ENCODE data around the gene LIPH.
"Not testable (repeated sequence)": the region's sequence is repeated elsewhere in the genome, so short reads cannot be mapped to it uniquely, and the experiment has no call there.

LIPH gene

DNA sequence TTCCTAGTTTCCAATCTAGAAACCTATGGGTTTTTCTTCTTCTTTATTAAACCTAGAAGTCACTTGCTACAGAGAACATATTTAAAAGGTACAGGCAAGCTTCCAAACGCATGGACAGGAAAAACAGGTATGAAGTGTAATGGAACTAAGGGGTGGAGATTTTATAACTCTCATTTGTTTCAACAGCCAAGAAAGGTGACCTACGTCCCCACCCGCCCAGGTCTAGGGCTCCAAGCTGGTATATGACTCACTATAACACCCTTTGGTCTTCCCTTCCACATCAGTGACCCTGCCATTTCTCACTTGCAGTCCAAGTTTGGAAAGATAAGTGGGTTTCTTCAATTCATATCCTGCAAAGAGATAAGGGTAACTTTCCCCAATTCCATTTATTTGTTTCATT lies 6.0 kb upstream of the LIPH start:
- no peak overlapping the region for H3K27ac ChIP-seq (ENCODE audit: low read length)
- peak overlapping the region; percentile 76; the same call in 1 of the 2 replicates for H3K4me3 ChIP-seq (ENCODE audit: low read length)
- peak overlapping the region; percentile 33 for H2AFZ ChIP-seq (ENCODE audit: low read depth, low read length)
- peak overlapping the region; percentile 52 for H3K4me2 ChIP-seq (ENCODE audit: low read length)
- H3K9ac ChIP-seq (ENCODE audit: low read length): 0 out of 2 replicates have a peak overlapping the region, but pooled peaks have one; percentile 11
- peaks cover 7% of the 10 kb centered on the region for H3K4me1 ChIP-seq (ENCODE audit: low read length)
- no peaks in the 10 kb centered on the region for H3K27me3 ChIP-seq (ENCODE audit: low read depth, low read length)
- H3K36me3 ChIP-seq (replicated peaks; ENCODE audit: low read depth, low read length): no peaks in the 10 kb centered on the region
- no peaks in the 10 kb centered on the region for H4K20me1 ChIP-seq (ENCODE audit: insufficient read depth, low read length)
- no peaks in the 10 kb centered on the region for H3K9me3 ChIP-seq (ENCODE audit: insufficient read depth, low read length)
- TF ChIP-seq, protein P1, sequence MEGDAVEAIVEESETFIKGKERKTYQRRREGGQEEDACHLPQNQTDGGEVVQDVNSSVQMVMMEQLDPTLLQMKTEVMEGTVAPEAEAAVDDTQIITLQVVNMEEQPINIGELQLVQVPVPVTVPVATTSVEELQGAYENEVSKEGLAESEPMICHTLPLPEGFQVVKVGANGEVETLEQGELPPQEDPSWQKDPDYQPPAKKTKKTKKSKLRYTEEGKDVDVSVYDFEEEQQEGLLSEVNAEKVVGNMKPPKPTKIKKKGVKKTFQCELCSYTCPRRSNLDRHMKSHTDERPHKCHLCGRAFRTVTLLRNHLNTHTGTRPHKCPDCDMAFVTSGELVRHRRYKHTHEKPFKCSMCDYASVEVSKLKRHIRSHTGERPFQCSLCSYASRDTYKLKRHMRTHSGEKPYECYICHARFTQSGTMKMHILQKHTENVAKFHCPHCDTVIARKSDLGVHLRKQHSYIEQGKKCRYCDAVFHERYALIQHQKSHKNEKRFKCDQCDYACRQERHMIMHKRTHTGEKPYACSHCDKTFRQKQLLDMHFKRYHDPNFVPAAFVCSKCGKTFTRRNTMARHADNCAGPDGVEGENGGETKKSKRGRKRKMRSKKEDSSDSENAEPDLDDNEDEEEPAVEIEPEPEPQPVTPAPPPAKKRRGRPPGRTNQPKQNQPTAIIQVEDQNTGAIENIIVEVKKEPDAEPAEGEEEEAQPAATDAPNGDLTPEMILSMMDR (IDR thresholded peaks at IDR 0.05; ENCODE audit: low read depth, low read length): no peak
- H3K79me2 ChIP-seq (ENCODE audit: low read length): no peaks in the 10 kb centered on the region

DNA sequence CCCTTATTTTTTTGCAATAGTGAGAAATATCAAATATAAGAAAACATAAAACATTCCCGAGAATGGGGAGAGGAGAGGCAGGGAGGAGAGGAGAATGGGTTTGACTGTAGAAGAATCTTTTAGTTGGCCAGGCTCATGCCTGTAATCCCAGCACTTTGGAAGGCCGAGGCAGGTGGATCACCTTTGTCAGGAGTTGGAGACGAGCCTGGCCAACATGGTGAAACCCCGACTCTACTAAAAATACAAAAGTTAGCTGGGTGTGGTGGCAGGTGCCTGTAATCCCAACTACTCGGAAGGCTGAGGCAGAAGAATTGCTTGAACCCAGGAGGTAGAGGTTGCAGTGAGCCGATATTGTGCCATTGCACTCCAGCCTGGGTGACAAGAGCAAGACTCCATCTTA lies 4.3 kb upstream of the LIPH start:
- not testable (repeated sequence) for H3K36me3 ChIP-seq (replicated peaks; ENCODE audit: low read depth, low read length); H3K9me3 ChIP-seq (ENCODE audit: insufficient read depth, low read length); H3K4me3 ChIP-seq (ENCODE audit: low read length); H4K20me1 ChIP-seq (ENCODE audit: insufficient read depth, low read length); H3K27ac ChIP-seq (ENCODE audit: low read length); H2AFZ ChIP-seq (ENCODE audit: low read depth, low read length); H3K9ac ChIP-seq (ENCODE audit: low read length); H3K27me3 ChIP-seq (ENCODE audit: low read depth, low read length); H3K4me2 ChIP-seq (ENCODE audit: low read length); H3K79me2 ChIP-seq (ENCODE audit: low read length)
- peaks cover 15% of the 10 kb centered on the region for H3K4me1 ChIP-seq (ENCODE audit: low read length)

DNA sequence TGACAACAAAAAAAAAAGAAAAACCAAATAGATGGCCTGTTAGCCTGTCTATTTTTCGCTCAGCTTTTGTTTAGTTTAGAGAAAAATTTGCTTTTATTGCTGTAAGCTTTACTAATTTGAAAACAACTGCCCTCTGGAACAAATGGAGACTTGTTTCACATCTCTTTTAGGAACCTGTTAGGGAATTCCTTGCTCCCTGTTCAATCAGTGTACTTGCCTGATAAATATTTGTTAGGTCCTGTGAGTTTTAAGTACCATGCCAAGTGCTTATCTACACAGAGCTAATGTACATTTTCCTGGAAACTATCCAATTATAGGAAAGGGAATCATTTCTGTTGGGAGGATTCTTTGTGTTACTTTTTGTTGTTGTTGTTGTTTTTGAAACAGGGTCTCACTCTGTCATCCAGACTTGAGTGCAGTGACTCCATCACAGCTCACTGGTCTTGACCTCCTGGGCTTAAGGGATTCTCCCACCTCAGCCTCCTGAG lies 3.5 kb upstream of the LIPH start:
- no peak for TF ChIP-seq EZH2phosphoT487 (IDR thresholded peaks at IDR 0.05; ENCODE audit: low read depth)
- TF ChIP-seq, protein P1 (IDR thresholded peaks at IDR 0.05; ENCODE audit: low read depth, low read length): no peak
- no peak overlapping the region for H3K27ac ChIP-seq (ENCODE audit: low read length)
- H2AFZ ChIP-seq (ENCODE audit: low read depth, low read length): no peak overlapping the region

DNA sequence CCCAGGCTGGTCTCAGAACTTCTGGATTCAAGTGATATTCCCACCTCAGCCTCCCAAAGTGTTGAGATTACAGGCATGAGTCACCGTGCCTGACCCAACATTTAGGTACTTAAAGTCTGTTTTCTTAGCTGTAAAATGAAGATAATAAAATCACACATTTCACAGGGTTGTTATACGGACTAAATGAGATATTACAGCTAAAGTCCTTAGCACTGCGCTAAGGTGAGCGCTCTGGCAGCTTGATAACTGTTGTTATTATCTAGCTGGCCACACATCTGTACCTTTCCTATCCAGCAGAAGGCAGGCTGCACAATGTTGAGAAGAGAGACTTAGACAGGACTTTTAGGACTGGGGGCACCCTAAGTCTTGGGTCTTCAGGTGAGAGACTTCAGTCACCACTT lies 2.7 kb upstream of the LIPH start:
- no peaks in the 10 kb centered on the region for H3K36me3 ChIP-seq (replicated peaks; ENCODE audit: low read depth, low read length)
- H3K27ac ChIP-seq (ENCODE audit: low read length): no peak overlapping the region
- no peak overlapping the region for H3K4me2 ChIP-seq (ENCODE audit: low read length)
- no peaks in the 10 kb centered on the region for H3K79me2 ChIP-seq (ENCODE audit: low read length)
- H3K9me3 ChIP-seq (ENCODE audit: insufficient read depth, low read length): no peaks in the 10 kb centered on the region
- H4K20me1 ChIP-seq (ENCODE audit: insufficient read depth, low read length): no peaks in the 10 kb centered on the region
- no peak overlapping the region for H3K9ac ChIP-seq (ENCODE audit: low read length)
- no peak overlapping the region for H3K4me3 ChIP-seq (ENCODE audit: low read length)
- H3K27me3 ChIP-seq (ENCODE audit: low read depth, low read length): no peaks in the 10 kb centered on the region
- TF ChIP-seq, protein P1 (IDR thresholded peaks at IDR 0.05; ENCODE audit: low read depth, low read length): no peak
- no peak for TF ChIP-seq EZH2phosphoT487 (IDR thresholded peaks at IDR 0.05; ENCODE audit: low read depth)
- peaks cover 15% of the 10 kb centered on the region for H3K4me1 ChIP-seq (ENCODE audit: low read length)
- no peak overlapping the region for H2AFZ ChIP-seq (ENCODE audit: low read depth, low read length)

More for the DNA sequence above, 3.5 kb upstream of the LIPH start:
- Histone ChIP-seq H3K4me2 (ENCODE audit: low read length) (no peak overlapping the region), H3K9ac (ENCODE audit: low read length) (no peak overlapping the region), H3K27me3 (ENCODE audit: low read depth, low read length) (no peaks in the 10 kb centered on the region), H4K20me1 (ENCODE audit: insufficient read depth, low read length) (no peaks in the 10 kb centered on the region), H3K4me3 (ENCODE audit: low read length) (no peak overlapping the region), H3K4me1 (ENCODE audit: low read length) (peaks cover 15% of the 10 kb centered on the region), H3K79me2 (ENCODE audit: low read length) (no peaks in the 10 kb centered on the region), H3K9me3 (ENCODE audit: insufficient read depth, low read length) (no peaks in the 10 kb centered on the region), H3K36me3 (replicated peaks; ENCODE audit: low read depth, low read length) (no peaks in the 10 kb centered on the region)

Measured in OCI-LY3 (cell line).